Dendritic cell treated with granulocyte-macrophage colony-stimulating factor and Interleukin-4, amounts not matched to agents 40 ng/mL and 50 ng/mL, for 4 days (primary cell): ENCODE measurements around the gene RASAL2.
A peak's percentile ranks its signal among the peaks of the same experiment; 100 is the strongest.
"Not testable (repeated sequence)": the region's sequence is repeated elsewhere in the genome, so short reads cannot be mapped to it uniquely, and the experiment has no call there.

Source experiments
- H3K27ac Mint-ChIP-seq: one replicate; pipeline ENCODE4 v1.8.0; 2022; ENCODE audit warnings: mild to moderate bottlenecking, mixed read lengths
- H3K27me3 Mint-ChIP-seq: one replicate; pipeline ENCODE4 v1.8.0; 2022; ENCODE audit warnings: mild to moderate bottlenecking, mixed read lengths
- H3K36me3 Mint-ChIP-seq: one replicate; pipeline ENCODE4 v1.8.0; 2022; ENCODE audit warnings: low read depth, mixed read lengths
- H3K4me1 Mint-ChIP-seq: one replicate; pipeline ENCODE4 v1.8.0; 2022; ENCODE audit warnings: low read depth, mixed read lengths
- H3K4me3 Mint-ChIP-seq: one replicate; pipeline ENCODE4 v1.8.0; 2022; ENCODE audit warnings: mild to moderate bottlenecking, moderate library complexity, mixed read lengths
- H3K9me3 Mint-ChIP-seq: one replicate; pipeline ENCODE4 v1.8.0; 2022; ENCODE audit warnings: mixed read lengths
- intact Hi-C: fragments of 100-400 bp; cut with micrococcal nuclease; formaldehyde crosslinking; loops from one replicate; pipeline ENCODE4 v1.15.0; 2022

RASAL2 gene

GRCh38 chr1:178118524-178118923 is 24.6 kb downstream of the RASAL2 start:
- H3K4me3 Mint-ChIP-seq: no peak overlapping the region
- H3K4me1 Mint-ChIP-seq: peaks cover 50% of the 10 kb centered on the region
- H3K9me3 Mint-ChIP-seq: no peaks in the 10 kb centered on the region
- H3K27ac Mint-ChIP-seq: no peak overlapping the region
- no peaks in the 10 kb centered on the region for H3K36me3 Mint-ChIP-seq
- intact Hi-C loops: no loop called here
- no peaks in the 10 kb centered on the region for H3K27me3 Mint-ChIP-seq

GRCh38 chr1:178119628-178120027 is 25.7 kb downstream of the RASAL2 start:
- no peaks in the 10 kb centered on the region for H3K27me3 Mint-ChIP-seq
- H3K27ac Mint-ChIP-seq: peak overlapping the region; percentile 45
- intact Hi-C loops: no loop called here
- peaks cover 5% of the 10 kb centered on the region for H3K36me3 Mint-ChIP-seq
- H3K4me3 Mint-ChIP-seq: no peak overlapping the region
- no peaks in the 10 kb centered on the region for H3K9me3 Mint-ChIP-seq
- peaks cover 50% of the 10 kb centered on the region for H3K4me1 Mint-ChIP-seq

DNA sequence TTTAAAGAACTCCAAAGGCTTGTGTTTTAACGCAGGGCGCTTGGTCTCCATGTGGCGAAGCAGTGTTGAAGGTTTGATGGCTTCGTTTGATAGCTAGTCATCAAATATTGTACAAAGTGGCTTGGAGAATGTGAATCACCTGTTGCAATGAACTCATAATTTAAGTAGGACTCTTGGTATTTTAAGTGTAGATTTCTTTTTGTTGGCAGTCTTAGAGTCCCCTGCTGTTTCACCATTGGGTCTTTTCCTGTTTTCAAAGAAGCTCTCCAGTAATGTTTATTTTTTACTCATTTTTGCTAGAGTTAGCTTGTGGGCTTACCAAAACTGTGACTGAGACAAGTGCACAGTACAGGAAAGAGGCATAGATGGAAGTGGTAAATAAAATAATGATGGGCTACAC is 26.2 kb downstream of the RASAL2 start:
- Mint-ChIP-seq H3K36me3 (peaks cover 5% of the 10 kb centered on the region), H3K4me3 (no peak overlapping the region), H3K27me3 (no peaks in the 10 kb centered on the region), H3K4me1 (peaks cover 49% of the 10 kb centered on the region), H3K27ac (peak overlapping the region; percentile 45), H3K9me3 (no peaks in the 10 kb centered on the region)
- intact Hi-C loops: no loop called here

DNA sequence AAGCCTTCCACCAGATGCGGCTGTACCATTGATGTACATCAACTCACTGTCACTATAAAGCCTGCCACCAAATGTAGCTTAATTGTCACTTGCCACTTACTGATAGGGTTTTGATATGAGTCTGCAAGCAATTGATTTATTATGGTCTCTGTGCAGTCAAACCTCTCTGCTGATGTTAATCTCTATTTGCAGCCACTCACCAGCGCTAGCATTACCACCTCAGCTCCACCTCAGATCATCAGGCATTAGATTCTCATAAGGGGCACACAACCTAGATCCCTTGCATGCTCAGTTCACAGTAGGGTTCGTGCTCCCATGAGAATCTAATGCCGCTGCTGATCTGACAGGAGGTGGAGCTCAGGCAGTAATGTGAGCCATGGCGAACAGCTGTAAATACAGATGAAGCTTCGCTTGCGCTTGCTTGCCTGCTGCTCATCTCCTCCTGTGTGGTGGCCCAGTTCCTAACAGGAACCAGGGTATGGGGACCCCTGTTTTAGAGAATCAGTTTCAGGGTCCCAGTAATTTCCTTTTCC is 26.7 kb downstream of the RASAL2 start:
- peak overlapping the region; percentile 45 for H3K27ac Mint-ChIP-seq
- H3K4me3 Mint-ChIP-seq, H3K36me3 Mint-ChIP-seq, H3K27me3 Mint-ChIP-seq, intact Hi-C loops, H3K9me3 Mint-ChIP-seq: not testable (repeated sequence)
- H3K4me1 Mint-ChIP-seq: peaks cover 44% of the 10 kb centered on the region

DNA sequence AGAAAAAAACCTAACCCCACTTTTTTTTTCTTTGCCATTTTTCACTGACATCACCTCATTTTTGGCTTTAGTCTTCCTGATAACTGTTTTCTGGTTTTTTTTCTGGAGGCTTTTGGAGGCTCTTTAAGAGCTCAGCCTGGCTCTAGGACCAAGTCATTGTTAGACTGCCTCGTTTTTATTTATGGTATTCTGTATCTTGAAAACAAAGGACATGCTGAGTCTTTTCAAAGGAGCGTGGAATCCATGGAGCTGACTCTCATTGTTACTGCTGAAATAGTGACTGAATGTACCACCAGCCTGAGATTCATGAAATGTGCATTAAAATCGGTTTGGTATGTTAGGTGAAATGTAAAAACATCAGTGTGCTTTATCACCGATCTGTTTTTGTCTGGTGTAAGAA is 28.0 kb downstream of the RASAL2 start:
- intact Hi-C loops: no loop called here
- Mint-ChIP-seq H3K27ac (peak overlapping the region; percentile 81), H3K36me3 (peaks cover 5% of the 10 kb centered on the region), H3K4me1 (peaks cover 40% of the 10 kb centered on the region), H3K4me3 (peak overlapping the region; percentile 15), H3K9me3 (no peaks in the 10 kb centered on the region), H3K27me3 (no peaks in the 10 kb centered on the region)

GRCh38 chr1:178122283-178122682 is 28.4 kb downstream of the RASAL2 start:
- Mint-ChIP-seq H3K27me3 (no peaks in the 10 kb centered on the region), H3K27ac (peak overlapping the region; percentile 81), H3K36me3 (peaks cover 5% of the 10 kb centered on the region), H3K4me1 (peaks cover 40% of the 10 kb centered on the region), H3K9me3 (no peaks in the 10 kb centered on the region), H3K4me3 (no peak overlapping the region)
- intact Hi-C loops: no loop called here

GRCh38 chr1:178124115-178124514 is 30.2 kb downstream of the RASAL2 start:
- Mint-ChIP-seq H3K27me3 (no peaks in the 10 kb centered on the region), H3K36me3 (peaks cover 5% of the 10 kb centered on the region), H3K4me1 (peaks cover 33% of the 10 kb centered on the region), H3K4me3 (no peak overlapping the region), H3K9me3 (no peaks in the 10 kb centered on the region), H3K27ac (peak overlapping the region; percentile 30)
- intact Hi-C loops: no loop called here

GRCh38 chr1:178126261-178126660 is 32.4 kb downstream of the RASAL2 start:
- peaks cover 12% of the 10 kb centered on the region for H3K4me1 Mint-ChIP-seq
- H3K36me3 Mint-ChIP-seq: peaks cover 5% of the 10 kb centered on the region
- no peak overlapping the region for H3K4me3 Mint-ChIP-seq
- H3K27ac Mint-ChIP-seq: no peak overlapping the region
- no peaks in the 10 kb centered on the region for H3K27me3 Mint-ChIP-seq
- intact Hi-C loops: loop anchor here (2.0 kb wide), 1 partner anchor 59 kb away; no protein-coding TSS in a partner anchor
- H3K9me3 Mint-ChIP-seq: no peaks in the 10 kb centered on the region

GRCh38 chr1:178126741-178127185 is 32.9 kb downstream of the RASAL2 start:
- intact Hi-C loops: loop anchor here (2.0 kb wide), 1 partner anchor 60 kb away; no protein-coding TSS in a partner anchor
- Mint-ChIP-seq H3K4me1 (peaks cover 12% of the 10 kb centered on the region), H3K27ac (peak overlapping the region; percentile 57), H3K36me3 (peaks cover 5% of the 10 kb centered on the region), H3K27me3 (no peaks in the 10 kb centered on the region), H3K4me3 (no peak overlapping the region), H3K9me3 (no peaks in the 10 kb centered on the region)

DNA sequence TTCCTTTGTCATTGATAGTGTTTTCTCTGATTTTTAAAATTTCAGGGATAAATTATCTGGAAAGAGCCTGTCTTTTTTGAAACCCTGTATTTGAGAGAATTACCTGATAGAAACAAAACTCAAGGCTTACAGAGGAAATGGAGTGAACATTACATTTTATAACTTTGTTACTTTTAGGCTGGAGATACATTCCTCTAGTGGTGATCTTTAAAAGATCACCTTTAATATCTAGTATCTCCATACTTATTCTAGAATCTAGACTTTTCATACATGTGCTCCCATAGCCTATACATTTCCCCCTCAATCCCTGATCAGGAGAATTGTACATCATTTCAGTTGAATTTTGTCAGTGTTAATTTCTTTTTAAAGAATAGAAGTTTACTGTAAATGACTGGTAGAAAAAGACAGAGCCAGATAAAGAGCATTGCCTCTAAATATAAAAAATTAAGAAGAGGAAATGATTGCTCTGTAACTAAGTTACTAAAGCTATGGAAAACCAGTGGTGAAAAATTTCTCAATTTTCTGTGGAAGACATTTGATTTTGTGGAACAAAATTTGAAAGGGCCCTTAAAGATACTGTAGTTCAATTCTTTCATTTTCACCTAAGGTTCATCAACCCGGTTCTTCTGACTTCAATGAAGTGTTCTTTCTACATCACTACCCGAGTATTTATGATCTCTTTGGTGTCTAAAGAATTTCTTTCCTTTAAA is 33.7 kb downstream of the RASAL2 start:
- peaks cover 5% of the 10 kb centered on the region for H3K36me3 Mint-ChIP-seq
- H3K27me3 Mint-ChIP-seq: no peaks in the 10 kb centered on the region
- intact Hi-C loops: loop anchor here (2.0 kb wide), 1 partner anchor 61 kb away; no protein-coding TSS in a partner anchor
- peaks cover 9% of the 10 kb centered on the region for H3K4me1 Mint-ChIP-seq
- H3K4me3 Mint-ChIP-seq: no peak overlapping the region
- no peaks in the 10 kb centered on the region for H3K9me3 Mint-ChIP-seq
- peak overlapping the region; percentile 57 for H3K27ac Mint-ChIP-seq

GRCh38 chr1:178133239-178133989 is 39.5 kb downstream of the RASAL2 start:
- peaks cover 6% of the 10 kb centered on the region for H3K36me3 Mint-ChIP-seq
- peaks cover 9% of the 10 kb centered on the region for H3K9me3 Mint-ChIP-seq
- H3K27me3 Mint-ChIP-seq: no peaks in the 10 kb centered on the region
- H3K4me1 Mint-ChIP-seq: peaks cover 40% of the 10 kb centered on the region
- H3K27ac Mint-ChIP-seq: peak overlapping the region; percentile 80
- no peak overlapping the region for H3K4me3 Mint-ChIP-seq
- intact Hi-C loops: loop anchor here (5.0 kb wide), 2 partner anchors 36 to 76 kb away; no protein-coding TSS in a partner anchor

DNA sequence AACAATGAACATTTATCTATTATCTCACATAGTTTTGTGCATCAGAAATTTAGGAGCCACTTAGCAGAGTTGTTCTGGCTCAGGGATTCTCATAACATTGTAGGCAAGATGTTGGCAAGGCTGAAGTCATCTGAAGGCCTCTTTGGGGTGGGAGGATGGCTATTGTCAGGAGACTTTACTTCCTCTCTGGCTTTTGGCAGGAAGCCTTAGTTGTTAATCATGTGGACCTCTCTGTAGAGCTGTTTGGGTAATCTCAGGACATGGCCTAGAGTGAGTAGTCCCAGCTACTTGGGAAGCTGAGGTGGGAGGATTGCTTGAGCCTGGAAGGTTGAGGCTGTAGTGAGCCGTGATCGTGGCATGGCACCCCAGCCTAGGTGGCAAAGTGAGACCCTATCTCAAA is 40.2 kb downstream of the RASAL2 start:
- H3K4me3 Mint-ChIP-seq: no peak overlapping the region
- no peaks in the 10 kb centered on the region for H3K27me3 Mint-ChIP-seq
- H3K9me3 Mint-ChIP-seq: peaks cover 9% of the 10 kb centered on the region
- peaks cover 40% of the 10 kb centered on the region for H3K4me1 Mint-ChIP-seq
- H3K36me3 Mint-ChIP-seq: peaks cover 6% of the 10 kb centered on the region
- intact Hi-C loops: loop anchor here (5.0 kb wide), 2 partner anchors 37 to 77 kb away; no protein-coding TSS in a partner anchor
- H3K27ac Mint-ChIP-seq: peak overlapping the region; percentile 80

GRCh38 chr1:178137238-178137637 is 43.3 kb downstream of the RASAL2 start:
- Mint-ChIP-seq H3K27me3 (no peaks in the 10 kb centered on the region), H3K36me3 (peaks cover 6% of the 10 kb centered on the region), H3K4me1 (peaks cover 45% of the 10 kb centered on the region), H3K27ac (peak overlapping the region; percentile 56), H3K4me3 (no peak overlapping the region), H3K9me3 (peaks cover 9% of the 10 kb centered on the region)
- intact Hi-C loops: no loop called here

DNA sequence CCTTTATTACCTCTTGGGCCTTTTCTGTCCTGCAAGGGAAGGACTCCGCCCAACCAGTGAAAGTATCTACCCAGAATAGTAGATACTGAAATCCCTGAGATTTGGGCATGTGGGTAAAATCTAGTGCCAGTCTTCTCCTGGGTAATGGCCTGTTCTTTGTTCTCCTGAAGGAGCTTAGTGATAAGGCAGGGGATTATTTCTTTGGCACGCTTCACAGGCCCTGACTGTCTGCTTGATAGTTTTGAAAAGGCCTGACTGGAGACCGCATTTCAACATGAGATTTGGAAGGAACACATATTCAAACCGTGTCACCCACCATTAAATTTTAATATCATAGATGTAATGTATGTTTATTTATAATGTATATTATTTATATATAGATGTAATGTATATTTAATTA is 48.9 kb downstream of the RASAL2 start:
- peaks cover 39% of the 10 kb centered on the region for H3K4me1 Mint-ChIP-seq
- no peak overlapping the region for H3K27ac Mint-ChIP-seq
- H3K36me3 Mint-ChIP-seq: no peaks in the 10 kb centered on the region
- intact Hi-C loops: no loop called here
- H3K27me3 Mint-ChIP-seq: no peaks in the 10 kb centered on the region
- no peak overlapping the region for H3K4me3 Mint-ChIP-seq
- H3K9me3 Mint-ChIP-seq: no peaks in the 10 kb centered on the region
